Uterus (tissue), 4 donors: ENCODE results near the gene SEC14L5. TPM values are rescaled to one million over a fixed set of nuclear protein-coding genes. Genes with fewer than 3 reads are reported as not detected.
A peak's percentile ranks its signal among the peaks of the same experiment; 100 is the strongest.

Experiments used
- DNase-seq, 2 donors: peaks; one replicate each; pipeline ENCODE4 v3.0.0-alpha.2; 2019 to 2020
- H3K27ac ChIP-seq, 2 donors: fragments of 200-600 bp; sonication (generic); 1 replicate in 1 of 2; 2 replicates in 1 of 2; pipeline ENCODE4 v1.5.1; 2016 to 2018
- H3K27me3 ChIP-seq, 2 donors: fragments of 200-600 bp; sonication (generic); one replicate each; pipeline ENCODE4 v1.5.1; 2018 to 2019; ENCODE audit warnings: control low read depth in 1 of 2
- H3K36me3 ChIP-seq, 2 donors: fragments of 200-600 bp; sonication (generic); one replicate each; pipeline ENCODE4 v1.5.1; 2019; ENCODE audit warnings: control low read depth in 1 of 2
- H3K4me1 ChIP-seq, 2 donors: fragments of 200-600 bp; sonication (generic); one replicate each; pipeline ENCODE4 v1.5.1; 2018 to 2019; ENCODE audit warnings: control low read depth in 1 of 2
- H3K4me3 ChIP-seq, 2 donors: fragments of 200-600 bp; sonication (generic); 1 replicate in 1 of 2; 2 replicates in 1 of 2; pipeline ENCODE4 v1.5.1; 2018 to 2019; ENCODE audit warnings: mild to moderate bottlenecking in 1 of 2
- H3K9me3 ChIP-seq, 2 donors: fragments of 200-600 bp; sonication (generic); one replicate each; pipeline ENCODE4 v1.5.1; 2019; ENCODE audit warnings: control low read depth in 1 of 2
- POLR2A ChIP-seq, 2 donors: fragments of 450-650 bp; IDR thresholded peaks; one replicate each; pipeline ENCODE4 v1.6.1; 2016; ENCODE audit warnings: antibody characterized with exemption in 2 of 2, mild to moderate bottlenecking in 1 of 2, moderate library complexity in 1 of 2
- intact Hi-C: fragments of 100-400 bp; cut with DNase I; formaldehyde crosslinking; loops from one replicate; pipeline ENCODE4 v1.15.1; 2023; ENCODE audit warnings: low total_unique reads
- total RNA-seq, 4 donors: library from RNA; depleted of rRNA in 3 of 4; stranded (reverse); fragments of >200 nt in 3 of 4; gene quantifications; one replicate each; pipeline versions ENCODE4 v1.1.0 to v1.2.4, GENCODE V29; 2014 to 2023
- TF ChIP-seq, protein P1 (sequence below), 4 experiments: fragments of 200-600 bp in 2 of 4; fragments of 450-650 bp in 2 of 4; sonication (generic) in 2 of 4; IDR thresholded peaks; one replicate each; pipeline ENCODE4 v1.5.1; 2016 to 2019; ENCODE audit warnings: antibody characterized with exemption in 4 of 4, mild to moderate bottlenecking in 2 of 4, moderate library complexity in 1 of 4
- donor health status: DM: yes; HTN: yes; CAD: no.

The SEC14L5 gene
- total RNA-seq, 4 donors from 2014 or later = 0.28 to 2.0 TPM; not detected in 2

DNA sequence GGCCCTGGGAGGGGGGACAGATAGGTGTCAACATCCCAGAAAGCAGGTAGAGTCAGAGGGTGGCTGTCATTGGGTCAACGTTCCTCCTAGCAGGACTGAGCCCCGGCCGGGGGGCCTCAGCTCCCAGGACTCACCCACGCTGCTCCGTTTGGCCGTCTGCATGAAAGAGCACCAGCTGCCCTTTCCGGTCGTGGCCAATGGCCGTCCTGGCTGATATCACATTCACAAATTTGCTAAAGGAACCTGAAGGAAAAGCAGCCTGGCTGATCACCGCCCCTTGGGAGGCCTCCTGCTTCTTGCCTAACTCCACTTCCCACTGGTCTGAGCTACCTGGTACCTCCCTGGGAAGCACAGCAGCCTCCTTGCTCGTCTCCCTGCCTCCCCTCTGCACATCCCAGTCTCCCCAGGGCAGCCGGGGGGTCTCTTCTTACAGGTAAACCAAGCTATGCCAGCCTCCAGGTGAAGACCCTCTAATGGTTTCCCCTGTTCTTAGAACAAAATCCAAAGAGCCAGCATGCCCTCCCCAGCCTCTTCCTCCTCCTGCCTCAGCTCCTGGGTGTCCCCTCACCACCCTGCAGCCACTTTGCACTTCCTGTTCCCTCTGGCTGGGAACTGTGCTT lies 72.2 kb downstream of the SEC14L5 start:
- H3K36me3 ChIP-seq = no peaks in the 10 kb centered on the region
- H3K9me3 ChIP-seq = no peaks in the 10 kb centered on the region
- intact Hi-C loops = no loop called here
- no peaks in the 10 kb centered on the region for H3K27me3 ChIP-seq
- peaks cover 0 to 7% of the 10 kb centered on the region in 2 donors for H3K4me1 ChIP-seq
- H3K27ac ChIP-seq = no peak overlapping the region
- DNase-seq = no peak
- TF ChIP-seq POLR2A (IDR thresholded peaks at IDR 0.05) = no peak
- TF ChIP-seq, protein P1, sequence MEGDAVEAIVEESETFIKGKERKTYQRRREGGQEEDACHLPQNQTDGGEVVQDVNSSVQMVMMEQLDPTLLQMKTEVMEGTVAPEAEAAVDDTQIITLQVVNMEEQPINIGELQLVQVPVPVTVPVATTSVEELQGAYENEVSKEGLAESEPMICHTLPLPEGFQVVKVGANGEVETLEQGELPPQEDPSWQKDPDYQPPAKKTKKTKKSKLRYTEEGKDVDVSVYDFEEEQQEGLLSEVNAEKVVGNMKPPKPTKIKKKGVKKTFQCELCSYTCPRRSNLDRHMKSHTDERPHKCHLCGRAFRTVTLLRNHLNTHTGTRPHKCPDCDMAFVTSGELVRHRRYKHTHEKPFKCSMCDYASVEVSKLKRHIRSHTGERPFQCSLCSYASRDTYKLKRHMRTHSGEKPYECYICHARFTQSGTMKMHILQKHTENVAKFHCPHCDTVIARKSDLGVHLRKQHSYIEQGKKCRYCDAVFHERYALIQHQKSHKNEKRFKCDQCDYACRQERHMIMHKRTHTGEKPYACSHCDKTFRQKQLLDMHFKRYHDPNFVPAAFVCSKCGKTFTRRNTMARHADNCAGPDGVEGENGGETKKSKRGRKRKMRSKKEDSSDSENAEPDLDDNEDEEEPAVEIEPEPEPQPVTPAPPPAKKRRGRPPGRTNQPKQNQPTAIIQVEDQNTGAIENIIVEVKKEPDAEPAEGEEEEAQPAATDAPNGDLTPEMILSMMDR (IDR thresholded peaks at IDR 0.05) = no peak
- no peak overlapping the region for H3K4me3 ChIP-seq

DNA sequence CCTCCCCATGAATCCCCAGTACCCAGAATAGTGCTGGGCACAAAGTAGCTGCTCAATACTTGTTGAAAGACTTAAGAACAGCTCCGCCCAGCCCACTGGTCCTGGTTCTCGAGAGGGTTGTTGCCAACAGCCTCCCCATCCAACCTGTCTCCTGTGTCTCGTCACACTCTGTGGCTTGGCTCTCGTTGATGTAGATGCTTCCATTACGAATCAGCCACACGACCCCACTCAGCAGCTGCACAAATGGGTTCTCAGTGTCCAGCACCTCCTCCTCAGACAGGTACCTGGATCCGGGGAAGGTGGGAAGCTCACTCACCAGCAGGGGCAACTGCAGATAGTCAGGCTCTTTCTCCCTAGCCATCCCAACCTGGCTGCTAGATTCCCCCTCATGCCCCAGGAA lies 73.5 kb downstream of the SEC14L5 start:
- no peak for DNase-seq
- Histone ChIP-seq H3K27me3 (no peaks in the 10 kb centered on the region), H3K9me3 (no peaks in the 10 kb centered on the region), H3K36me3 (no peaks in the 10 kb centered on the region), H3K4me1 (peaks cover 0 to 7% of the 10 kb centered on the region in 2 donors), H3K27ac (no peak overlapping the region), H3K4me3 (no peak overlapping the region)
- TF ChIP-seq POLR2A (IDR thresholded peaks at IDR 0.05) = no peak
- TF ChIP-seq, protein P1 (IDR thresholded peaks at IDR 0.05) = no peak
- intact Hi-C loops = no loop called here

DNA sequence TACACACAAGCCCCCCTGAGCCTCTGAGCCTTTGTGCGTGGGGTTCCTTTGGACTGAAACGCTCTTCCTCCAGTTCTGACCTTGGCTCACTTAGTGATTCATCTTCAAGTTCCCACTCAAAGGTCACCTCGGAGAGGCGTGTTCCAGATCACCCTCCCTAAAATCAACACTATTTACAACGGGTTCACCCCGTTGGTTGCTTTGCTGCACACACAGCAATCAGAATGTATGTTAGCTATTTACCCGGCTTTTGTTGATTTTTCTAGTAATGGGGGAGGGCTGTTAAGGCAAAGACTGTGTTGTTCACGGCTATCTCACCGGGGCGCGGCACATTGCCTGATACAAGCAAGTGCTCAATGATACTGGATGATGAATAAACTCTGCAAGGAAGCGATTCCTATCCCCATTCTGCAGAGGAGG lies 74.6 kb downstream of the SEC14L5 start:
- DNase-seq = no peak
- Histone ChIP-seq H3K4me1 (peaks cover 0 to 7% of the 10 kb centered on the region in 2 donors), H3K27ac (no peak overlapping the region), H3K4me3 (peak overlapping the region in 1 of 2 donors; percentile 63), H3K27me3 (no peaks in the 10 kb centered on the region), H3K36me3 (no peaks in the 10 kb centered on the region), H3K9me3 (no peaks in the 10 kb centered on the region)
- intact Hi-C loops = no loop called here
- TF ChIP-seq POLR2A (IDR thresholded peaks at IDR 0.05) = no peak
- TF ChIP-seq, protein P1 (IDR thresholded peaks at IDR 0.05) = no peak

DNA sequence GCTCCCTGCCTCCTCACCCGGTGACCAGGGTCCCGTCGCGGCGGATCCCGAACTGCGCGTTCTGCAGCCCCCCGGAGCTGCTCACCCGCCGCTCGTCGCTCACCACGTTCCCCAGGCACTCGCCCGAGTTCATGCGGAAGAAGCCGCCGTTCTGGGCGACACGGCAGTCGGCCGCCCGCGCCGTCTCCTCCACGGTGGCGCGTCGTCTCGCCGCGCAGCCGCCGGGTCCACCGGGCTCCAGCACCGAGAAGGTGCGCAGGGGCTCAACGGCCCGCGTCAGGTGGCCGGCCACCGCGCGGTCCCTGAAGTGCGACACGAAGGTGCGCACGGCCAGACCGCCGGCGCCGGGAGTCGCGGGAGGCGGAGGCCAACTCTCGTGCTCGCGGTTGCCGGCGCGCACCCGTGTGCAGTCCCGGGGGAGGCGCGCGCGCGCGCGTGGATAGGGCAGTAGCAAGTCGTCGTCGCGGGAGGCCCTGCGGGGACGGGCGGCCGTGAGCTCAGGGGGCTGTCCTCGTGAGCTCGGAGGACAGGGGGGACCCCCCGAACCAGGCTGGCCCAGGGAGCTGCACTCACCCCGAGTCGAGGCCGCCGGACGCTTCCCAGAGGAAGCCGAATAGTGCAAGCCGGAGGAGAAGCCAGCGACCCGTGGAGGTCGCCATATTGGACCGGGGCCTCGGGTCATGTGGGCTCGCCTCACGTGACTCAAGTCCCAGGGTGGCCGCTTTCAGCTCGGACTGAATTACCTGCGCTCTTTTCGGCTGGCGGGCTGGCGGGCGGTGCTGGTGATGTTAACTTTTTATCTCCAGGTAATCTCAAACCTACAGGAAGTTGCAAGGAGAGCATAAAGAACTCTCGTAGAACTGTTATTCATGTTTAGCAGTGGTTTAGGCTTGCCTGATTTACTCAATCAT lies 75.4 kb downstream of the SEC14L5 start, which contains the start of gene NAGPA:
NAGPA (minus strand) TSS at position 680 of the 911 bp plus-strand sequence; CDS start at position 659, 21 bp downstream.
- H3K4me3 ChIP-seq = peak within 1 kb of the TSS; percentile 56 to 63
- no peaks in the 10 kb centered on the region for H3K36me3 ChIP-seq
- H3K27ac ChIP-seq = peak within 1 kb of the TSS; percentile 46
- TF ChIP-seq, protein P1 (IDR thresholded peaks at IDR 0.05) = no peak
- TF ChIP-seq POLR2A (IDR thresholded peaks at IDR 0.05) = no peak
- no peaks in the 10 kb centered on the region for H3K27me3 ChIP-seq
- peaks cover 0 to 7% of the 10 kb centered on the region in 2 donors for H3K4me1 ChIP-seq
- H3K9me3 ChIP-seq = no peaks in the 10 kb centered on the region
- peak; percentile 87 to 89 for DNase-seq
- intact Hi-C loops = no loop called here

DNA sequence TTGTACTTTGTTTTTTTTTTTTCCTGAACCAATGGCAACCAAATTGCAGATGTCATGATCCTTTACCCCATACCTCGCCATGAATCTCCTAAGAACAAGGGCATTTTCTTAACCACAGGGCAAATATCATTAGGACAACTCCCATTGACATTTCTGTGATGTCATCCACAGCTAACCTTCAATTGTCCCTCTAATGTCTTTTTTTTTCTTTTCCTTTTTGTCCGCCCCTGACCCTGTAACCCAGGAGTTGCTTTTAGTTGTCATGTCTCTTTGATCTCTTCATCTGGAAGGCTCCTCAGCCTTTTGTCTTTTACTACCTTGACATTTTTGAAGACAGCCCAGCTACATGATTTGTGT lies 76.0 kb downstream of the SEC14L5 start:
- H3K36me3 ChIP-seq = no peaks in the 10 kb centered on the region
- DNase-seq = no peak
- intact Hi-C loops = no loop called here
- no peaks in the 10 kb centered on the region for H3K9me3 ChIP-seq
- no peaks in the 10 kb centered on the region for H3K27me3 ChIP-seq
- TF ChIP-seq POLR2A (IDR thresholded peaks at IDR 0.05) = no peak
- TF ChIP-seq, protein P1 (IDR thresholded peaks at IDR 0.05) = no peak
- peak overlapping the region; percentile 56 to 63 for H3K4me3 ChIP-seq
- H3K4me1 ChIP-seq = peaks cover 0 to 7% of the 10 kb centered on the region in 2 donors
- H3K27ac ChIP-seq = peak overlapping the region; percentile 46
